ENCODE measurements around the gene ITFG1. TPM values are rescaled to one million over a fixed set of nuclear protein-coding genes. Genes with fewer than 3 reads are reported as not detected.
"Not testable (repeated sequence)": the region's sequence is repeated elsewhere in the genome, so short reads cannot be mapped to it uniquely, and the experiment has no call there.

The ITFG1 gene
- total RNA-seq, 4 donors from 2014 or later, result 27.4 to 47.0 (median 36.9) TPM

GRCh38 chr16:47473792-47474191 lies 12.9 kb upstream of the ITFG1 start:
- peaks cover 19% of the 10 kb centered on the region for H3K4me1 ChIP-seq
- 91% methylated on average over 3 of the region's 3 CpGs for WGBS
- DNase-seq (ENCODE audit: low spot score in 2 of 2), result no peak
- no peak for TF ChIP-seq EP300 (IDR thresholded peaks at IDR 0.05)
- no peak for TF ChIP-seq CTCF (IDR thresholded peaks at IDR 0.05)
- no peak for TF ChIP-seq POLR2AphosphoS5 (IDR thresholded peaks at IDR 0.05)
- TF ChIP-seq POLR2A (IDR thresholded peaks at IDR 0.05), result no peak
- no peak overlapping the region for H3K27ac ChIP-seq
- H3K4me3 ChIP-seq, result no peak overlapping the region
- no peaks in the 10 kb centered on the region for H3K9me3 ChIP-seq
- H3K27me3 ChIP-seq, result no peaks in the 10 kb centered on the region
- H3K36me3 ChIP-seq, result no peaks in the 10 kb centered on the region

GRCh38 chr16:47473004-47473403 lies 12.1 kb upstream of the ITFG1 start:
- not testable (repeated sequence) for H3K27me3 ChIP-seq; H3K27ac ChIP-seq; H3K9me3 ChIP-seq; H3K4me3 ChIP-seq; DNase-seq (ENCODE audit: low spot score in 2 of 2); H3K36me3 ChIP-seq
- WGBS, result 74% methylated on average over 2 of the region's 2 CpGs
- H3K4me1 ChIP-seq, result peaks cover 17% of the 10 kb centered on the region

- TF ChIP-seq CTCF (IDR thresholded peaks at IDR 0.05) (no peak), POLR2A (IDR thresholded peaks at IDR 0.05) (no peak), POLR2AphosphoS5 (IDR thresholded peaks at IDR 0.05) (no peak)
- Histone ChIP-seq H3K27ac (no peak overlapping the region), H3K4me1 (peaks cover 11% of the 10 kb centered on the region), H3K9me3 (no peaks in the 10 kb centered on the region), H3K27me3 (no peaks in the 10 kb centered on the region), H3K36me3 (no peaks in the 10 kb centered on the region), H3K4me3 (no peak overlapping the region)
- WGBS, result 95% methylated on average over 1 of the region's 1 CpG
- DNase-seq (ENCODE audit: low spot score in 2 of 2), result no peak
These were observed 9.9 kb upstream of the ITFG1 start for GRCh38 chr16:47470810-47471209.

GRCh38 chr16:47470211-47470610 lies 9.3 kb upstream of the ITFG1 start:
- Histone ChIP-seq H3K27ac (no peak overlapping the region), H3K27me3 (no peaks in the 10 kb centered on the region), H3K4me3 (no peak overlapping the region), H3K4me1 (peaks cover 6% of the 10 kb centered on the region), H3K9me3 (no peaks in the 10 kb centered on the region), H3K36me3 (no peaks in the 10 kb centered on the region)
- TF ChIP-seq CTCF (IDR thresholded peaks at IDR 0.05) (no peak), POLR2A (IDR thresholded peaks at IDR 0.05) (no peak), EP300 (IDR thresholded peaks at IDR 0.05) (no peak), POLR2AphosphoS5 (IDR thresholded peaks at IDR 0.05) (no peak)
- DNase-seq (ENCODE audit: low spot score in 2 of 2), result no peak
- 92% methylated on average over 7 of the region's 7 CpGs for WGBS

- Histone ChIP-seq H3K27ac (no peak overlapping the region), H3K36me3 (no peaks in the 10 kb centered on the region), H3K9me3 (no peaks in the 10 kb centered on the region), H3K4me3 (no peak overlapping the region), H3K4me1 (peaks cover 16% of the 10 kb centered on the region), H3K27me3 (no peaks in the 10 kb centered on the region)
- 93% methylated on average over 1 of the region's 1 CpG for WGBS
- DNase-seq (ENCODE audit: low spot score in 2 of 2), result no peak
- TF ChIP-seq POLR2A (IDR thresholded peaks at IDR 0.05), result no peak
- TF ChIP-seq POLR2AphosphoS5 (IDR thresholded peaks at IDR 0.05), result no peak
- TF ChIP-seq CTCF (IDR thresholded peaks at IDR 0.05), result no peak
- no peak for TF ChIP-seq EP300 (IDR thresholded peaks at IDR 0.05)
These were observed 8.4 kb upstream of the ITFG1 start for GRCh38 chr16:47469227-47469626.

- H3K4me1 ChIP-seq, result peaks cover 27% of the 10 kb centered on the region
- not testable (repeated sequence) for H3K36me3 ChIP-seq; DNase-seq (ENCODE audit: low spot score in 2 of 2); H3K27me3 ChIP-seq; H3K27ac ChIP-seq; H3K4me3 ChIP-seq; H3K9me3 ChIP-seq
- WGBS, result 93% methylated on average over 7 of the region's 7 CpGs
These were observed 7.3 kb upstream of the ITFG1 start for GRCh38 chr16:47468070-47468689.

Data from suprapubic skin (tissue), 4 donors.